Hematopoietic multipotent progenitor cell (in vitro differentiated cells): ENCODE measurements around the gene F13A1. TPM values are rescaled to one million over a fixed set of nuclear protein-coding genes. Genes with fewer than 3 reads are reported as not detected.
"Not testable (repeated sequence)": the region's sequence is repeated elsewhere in the genome, so short reads cannot be mapped to it uniquely, and the experiment has no call there.

Source experiments
- DNase-seq, 3 donors: peaks; one replicate each; pipeline ENCODE4 v3.0.0-alpha.2; 2011 to 2015; ENCODE audit warnings: low read depth in 2 of 3, low spot score in 2 of 3
- total RNA-seq: library from RNA; depleted of rRNA; stranded (reverse); fragments of >200 nt; gene quantifications from one replicate; pipeline ENCODE4 v1.2.3, GENCODE V29; 2012

Gene F13A1
- total RNA-seq, 1 donor: 5.9 TPM

DNA sequence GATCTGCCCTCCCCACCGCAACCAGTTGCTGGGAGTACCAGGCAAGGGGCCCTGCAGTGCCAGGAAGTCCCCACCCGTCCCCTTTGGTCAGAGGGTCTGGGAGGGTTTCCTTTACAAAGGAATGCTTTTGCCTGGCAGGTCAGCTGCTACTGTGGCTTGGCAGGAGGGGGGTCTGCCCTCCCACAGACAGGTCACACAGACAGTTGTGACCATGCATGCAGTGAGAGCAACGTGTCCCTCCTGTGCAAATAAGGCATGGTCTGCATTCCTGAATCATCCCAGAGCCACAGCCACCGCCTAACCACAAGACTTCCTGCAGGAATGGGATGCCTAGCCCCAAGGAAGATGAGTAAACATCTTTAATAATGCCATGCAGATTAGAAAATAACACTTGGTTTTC, 439 bp upstream of the F13A1 start:
- DNase-seq: no peak

DNA sequence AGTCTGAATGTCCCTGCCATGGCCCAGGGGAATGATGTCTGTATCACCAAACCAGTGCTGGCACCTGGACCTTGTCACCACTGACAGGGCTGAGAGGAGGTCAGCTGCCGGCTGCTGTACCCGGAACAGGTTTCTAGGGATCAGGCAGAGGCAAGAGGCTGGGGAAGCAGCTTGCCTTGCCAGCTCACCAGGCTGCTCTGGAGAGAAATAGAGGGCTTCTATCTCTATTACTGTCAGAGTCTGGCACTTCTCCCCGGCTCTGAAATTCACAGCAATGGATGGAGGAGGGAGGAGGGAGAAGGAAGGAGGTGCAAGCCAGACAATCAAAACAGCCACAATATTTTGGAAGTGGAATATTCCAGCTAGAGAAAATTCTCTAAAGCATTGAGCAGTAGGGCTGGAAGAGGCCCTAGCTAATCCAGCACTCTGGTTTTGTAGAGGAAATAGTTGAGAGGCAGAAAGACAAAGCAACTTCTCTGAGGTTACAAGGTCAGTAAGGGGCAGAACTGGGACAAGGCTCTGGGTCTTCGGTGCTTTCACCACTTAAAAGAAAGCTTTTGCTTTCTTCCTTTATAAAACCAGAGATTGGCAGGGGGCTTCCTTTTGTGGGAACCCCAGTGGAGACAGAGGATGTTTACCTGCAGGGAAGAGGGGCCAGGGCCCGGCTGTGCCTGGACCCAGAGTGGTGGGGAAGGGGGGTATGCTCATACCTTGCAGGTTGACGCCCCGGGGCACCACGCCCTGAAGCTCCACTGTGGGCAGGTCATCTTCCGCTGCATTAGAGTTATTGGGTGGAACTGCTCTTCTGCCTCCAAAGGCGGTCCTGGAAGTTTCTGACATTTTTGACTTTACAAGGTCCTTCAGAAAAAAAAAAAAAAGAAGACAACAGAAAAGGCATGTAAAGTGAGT, 2.4 kb downstream of the F13A1 start:
- no peak for DNase-seq

DNA sequence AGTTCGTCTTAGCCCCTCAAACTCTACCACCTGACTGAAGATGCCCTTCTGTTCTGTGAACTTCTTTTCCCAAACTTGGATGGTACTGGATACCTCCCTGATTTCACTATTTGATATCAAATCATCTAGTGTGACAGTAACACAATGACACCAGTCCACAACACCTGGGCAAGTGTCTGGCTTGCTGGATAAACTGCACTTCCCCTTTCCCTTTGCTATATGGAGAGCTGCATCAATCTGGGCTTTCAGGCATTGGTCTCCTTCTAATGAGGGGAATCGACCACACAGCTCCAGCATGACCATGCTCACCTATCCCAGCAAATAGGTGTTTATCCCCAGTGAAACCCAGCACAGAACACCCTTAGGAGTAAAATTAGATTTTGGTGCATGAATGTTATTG, 3.1 kb downstream of the F13A1 start:
- peak in 1 of 3 donors; percentile 17 for DNase-seq

DNA sequence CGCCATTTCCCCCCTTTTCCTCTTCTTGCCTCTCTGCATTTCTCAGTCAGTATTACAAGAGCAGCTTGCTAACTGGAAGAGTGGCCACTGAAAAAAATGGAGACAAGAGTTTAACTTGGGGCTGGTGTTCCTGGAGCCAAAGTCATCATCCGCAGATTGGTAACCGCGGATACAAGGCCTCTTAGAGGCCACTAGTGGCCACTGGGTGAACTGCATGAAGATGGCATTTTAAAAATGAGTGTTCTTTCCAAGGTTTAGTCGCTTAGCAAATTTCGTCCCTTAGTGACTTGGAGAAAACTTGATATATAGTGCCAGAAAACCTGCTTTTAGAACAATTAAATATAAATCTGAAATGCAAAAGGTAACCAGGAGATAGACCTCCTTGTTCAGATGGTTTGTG, 4.8 kb downstream of the F13A1 start:
- DNase-seq: peak in 2 of 3 donors; percentile 29 to 64

GRCh38 chr6:6314596-6314995, 5.9 kb downstream of the F13A1 start:
- DNase-seq: no peak

- DNase-seq: peak in 1 of 3 donors; percentile 15
These were observed 7.5 kb downstream of the F13A1 start for GRCh38 chr6:6312901-6313441.

DNA sequence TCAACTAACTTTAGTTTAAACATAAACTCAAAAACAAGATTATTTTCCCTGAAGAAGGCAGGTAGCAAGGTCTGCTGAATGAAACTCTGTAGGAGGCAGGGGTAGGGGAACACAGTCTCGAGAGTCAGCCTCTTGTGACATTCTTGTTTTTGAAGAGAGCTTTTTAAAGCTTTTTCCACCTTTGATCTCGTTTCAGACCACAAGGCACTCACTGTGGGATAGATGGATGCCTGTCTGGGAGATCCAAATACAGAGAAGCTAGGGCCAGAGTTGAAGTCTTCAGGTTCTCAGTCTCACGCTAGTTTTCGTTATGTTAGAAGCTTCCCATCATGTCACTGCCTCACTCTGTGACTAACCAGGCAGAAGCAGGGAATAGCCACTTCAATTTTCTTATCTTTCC, 14.9 kb downstream of the F13A1 start:
- no peak for DNase-seq

- not testable (repeated sequence) for DNase-seq
These were observed 20.1 kb downstream of the F13A1 start for GRCh38 chr6:6300383-6300782.

DNA sequence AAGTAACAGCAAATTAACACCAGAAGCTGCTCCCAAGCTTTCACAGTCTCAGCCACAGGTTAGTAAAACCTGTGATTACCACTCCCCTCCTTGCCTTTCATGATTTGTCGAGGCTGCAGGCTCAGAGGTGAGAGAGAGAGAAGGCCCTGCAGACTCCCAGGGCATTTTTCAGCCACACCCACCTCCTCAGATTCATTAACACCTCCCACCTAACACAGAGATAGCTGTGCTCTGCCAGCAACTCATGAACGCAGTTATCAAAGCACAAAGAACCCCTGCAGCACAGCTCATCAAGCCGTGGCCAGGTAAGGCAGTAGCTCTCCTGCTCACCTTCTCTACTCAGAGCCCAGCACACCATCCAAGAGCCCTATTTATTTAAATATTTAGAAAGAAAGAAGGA, 27.1 kb downstream of the F13A1 start:
- DNase-seq: no peak

- no peak for DNase-seq
These were observed 33.0 kb downstream of the F13A1 start for GRCh38 chr6:6287415-6287814.

DNA sequence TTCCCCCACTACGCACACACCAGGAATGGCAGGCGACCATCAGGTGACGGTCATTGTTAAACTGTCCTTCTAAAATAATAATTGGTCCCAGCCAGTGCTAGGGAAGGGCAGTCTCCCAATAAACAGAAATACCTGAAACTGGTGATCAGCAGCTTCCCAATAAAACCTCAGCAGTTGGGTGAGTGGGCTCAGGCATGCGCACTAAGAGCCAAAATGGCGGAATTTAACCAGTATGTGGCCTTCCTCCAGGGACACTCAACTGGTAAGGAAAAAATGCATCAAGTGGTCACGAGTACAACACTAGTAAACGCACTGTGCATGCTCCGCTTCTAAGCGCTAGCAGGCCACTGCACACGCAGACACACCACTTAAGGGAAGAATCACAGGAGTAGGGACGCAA, 34.8 kb downstream of the F13A1 start:
- no peak for DNase-seq

DNA sequence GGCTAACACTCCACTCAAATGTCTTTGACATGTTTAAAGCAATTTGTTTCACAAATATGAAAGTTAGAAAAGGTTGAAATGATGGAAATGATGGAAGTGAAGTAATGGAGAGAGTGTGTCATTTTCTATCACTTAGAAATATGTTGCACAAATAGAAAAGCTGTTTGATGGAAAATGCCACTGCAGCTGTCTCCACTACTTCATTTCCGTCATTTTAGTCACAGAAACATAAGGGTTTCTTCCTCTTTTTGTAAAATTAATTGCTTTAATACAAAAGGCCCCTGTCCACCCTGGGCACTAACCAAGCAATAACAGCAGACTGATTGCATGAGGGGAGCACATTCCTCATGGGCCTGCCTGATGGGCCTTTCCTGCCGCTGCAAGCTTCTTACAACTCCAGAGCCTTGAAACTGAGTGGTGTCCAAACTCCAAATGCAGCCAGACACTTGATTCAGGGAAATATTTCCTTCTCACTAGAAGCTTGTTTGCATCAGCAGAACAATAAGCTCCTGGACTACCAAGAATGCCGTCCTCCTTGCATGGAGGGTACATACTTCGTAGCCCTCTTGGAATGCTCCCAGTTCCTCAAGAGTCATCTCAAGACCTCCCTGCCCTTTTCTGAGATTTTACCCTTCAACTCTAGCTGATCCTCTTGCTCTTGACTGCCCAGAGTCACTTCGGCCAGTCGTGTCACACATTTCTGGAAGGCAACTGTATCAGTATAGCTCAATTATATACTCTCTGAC, 36.1 kb downstream of the F13A1 start:
- peak in 1 of 3 donors; percentile 69 for DNase-seq

DNA sequence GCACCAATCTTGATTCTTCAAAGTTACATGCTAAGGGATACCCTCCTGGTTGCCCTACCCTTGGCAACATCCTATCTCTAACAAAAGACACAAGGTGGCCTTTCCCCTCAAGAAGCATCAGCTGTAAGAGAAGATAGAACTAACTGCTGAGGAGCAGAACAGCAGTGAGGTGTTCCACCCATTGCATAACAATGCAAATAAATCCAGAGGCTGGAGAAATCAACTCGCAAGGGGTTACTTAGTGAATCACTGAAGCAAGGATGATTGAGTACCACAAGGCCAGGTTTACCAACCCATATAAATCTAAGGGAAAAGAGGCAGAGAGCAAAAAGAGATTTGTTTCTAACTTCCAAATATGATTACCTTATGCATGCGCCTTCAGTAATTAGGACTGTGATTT, 36.7 kb downstream of the F13A1 start:
- no peak for DNase-seq

GRCh38 chr6:6282716-6283115, 37.7 kb downstream of the F13A1 start:
- no peak for DNase-seq

DNA sequence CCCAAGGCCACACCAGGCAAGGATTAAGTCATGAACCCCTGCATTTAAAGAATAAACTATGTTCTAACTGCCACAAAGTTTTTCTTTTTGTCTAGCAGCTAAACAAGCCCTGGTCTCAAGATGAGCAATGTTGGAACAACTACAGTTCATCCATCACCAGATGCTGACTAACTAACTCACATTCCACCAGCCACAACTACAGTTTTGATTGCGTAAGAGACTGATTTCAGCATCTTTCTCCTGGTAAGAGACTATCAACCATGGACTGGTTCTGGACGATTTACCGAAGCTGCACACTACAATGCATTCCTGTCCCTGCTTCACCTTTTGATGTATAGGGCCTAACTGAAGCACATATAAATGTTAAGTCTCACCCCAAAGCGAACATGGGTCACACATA, 43.0 kb downstream of the F13A1 start:
- DNase-seq: no peak

DNA sequence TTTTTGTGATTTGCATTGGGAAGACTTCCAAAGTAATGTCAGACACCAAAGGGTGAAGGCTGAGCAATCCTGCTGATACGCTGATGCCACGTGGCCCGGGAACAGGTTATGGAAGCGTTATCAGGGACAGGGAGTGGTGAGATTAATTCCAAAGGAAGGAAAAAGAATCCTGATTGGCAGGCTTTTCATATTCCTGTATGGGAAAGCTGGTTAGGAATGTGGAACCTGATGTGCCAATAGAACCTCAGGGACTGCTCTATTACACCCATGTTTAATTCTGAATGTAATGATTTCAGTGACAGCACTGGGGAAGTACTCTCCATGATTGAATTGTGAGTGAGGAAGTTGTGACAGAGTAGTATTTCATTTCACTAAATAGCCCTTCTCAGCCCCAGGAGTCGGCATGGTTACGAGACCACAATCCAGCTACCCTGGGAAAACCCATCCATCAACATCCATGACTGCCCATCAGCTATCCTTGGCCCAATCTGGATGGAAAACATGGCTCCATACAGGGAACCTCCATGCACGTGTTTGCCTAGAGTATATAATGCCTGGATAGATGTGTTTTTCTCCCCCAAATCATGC, 49.4 kb downstream of the F13A1 start:
- DNase-seq: no peak

- DNase-seq: no peak
These were observed 60.2 kb downstream of the F13A1 start for GRCh38 chr6:6260196-6260722.

GRCh38 chr6:6256886-6257285, 63.6 kb downstream of the F13A1 start:
- DNase-seq: no peak

DNA sequence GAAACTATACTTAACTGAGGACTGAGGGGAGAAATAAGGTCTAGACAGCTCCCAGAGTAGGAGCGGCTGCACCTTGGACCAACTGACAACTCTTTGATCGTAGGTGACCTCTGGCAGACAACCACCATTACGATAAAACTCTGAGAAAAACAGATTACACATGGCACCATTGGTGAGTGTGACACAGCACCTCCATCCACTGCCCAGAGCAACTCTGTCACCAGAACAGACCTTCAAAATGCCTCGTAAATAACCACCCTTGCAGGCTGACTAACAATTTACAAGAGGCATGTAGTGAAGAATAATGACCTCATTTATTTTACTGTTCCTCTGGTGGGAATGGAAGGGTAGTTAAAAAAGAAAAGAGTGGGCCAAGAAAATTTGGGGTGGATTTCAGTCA, 64.2 kb downstream of the F13A1 start:
- DNase-seq: no peak

- no peak for DNase-seq
These were observed 68.7 kb downstream of the F13A1 start for GRCh38 chr6:6251555-6252280.
